ENCODE results near the gene NCKAP5.

The NCKAP5 gene

DNA sequence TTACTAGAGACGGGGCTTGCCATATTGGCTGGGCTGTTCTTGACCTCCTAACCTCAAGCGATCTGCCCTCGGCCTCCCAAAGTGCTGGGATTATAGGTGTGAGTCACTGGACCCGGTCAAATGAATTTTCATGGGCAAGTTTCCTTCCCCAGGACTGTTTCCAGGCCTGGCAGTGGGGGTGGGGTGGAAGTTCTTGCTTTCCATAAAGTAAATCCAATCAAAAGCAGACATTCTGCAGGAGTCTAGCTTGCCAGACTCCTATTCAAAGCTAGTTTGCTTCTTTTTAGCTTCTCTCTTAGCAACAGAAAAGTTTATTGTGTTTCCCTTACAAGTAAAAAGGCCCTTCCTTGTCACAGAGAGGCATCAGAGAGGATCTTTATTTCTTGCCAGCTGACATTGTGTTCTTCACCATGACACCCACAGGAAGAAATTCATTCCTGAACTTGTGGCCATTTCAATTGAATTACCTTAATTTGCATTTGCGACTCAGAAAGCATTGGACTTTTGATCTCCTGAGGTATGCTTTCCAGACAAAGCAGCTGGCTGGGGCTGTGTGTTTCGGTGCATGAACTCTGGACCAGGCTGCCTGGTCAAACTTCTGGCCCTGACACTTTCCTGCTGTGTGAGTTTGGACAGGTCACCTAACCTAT is 936.1 kb downstream of the NCKAP5 start:
- DNase-seq (ENCODE audit: low spot score): no peak

DNA sequence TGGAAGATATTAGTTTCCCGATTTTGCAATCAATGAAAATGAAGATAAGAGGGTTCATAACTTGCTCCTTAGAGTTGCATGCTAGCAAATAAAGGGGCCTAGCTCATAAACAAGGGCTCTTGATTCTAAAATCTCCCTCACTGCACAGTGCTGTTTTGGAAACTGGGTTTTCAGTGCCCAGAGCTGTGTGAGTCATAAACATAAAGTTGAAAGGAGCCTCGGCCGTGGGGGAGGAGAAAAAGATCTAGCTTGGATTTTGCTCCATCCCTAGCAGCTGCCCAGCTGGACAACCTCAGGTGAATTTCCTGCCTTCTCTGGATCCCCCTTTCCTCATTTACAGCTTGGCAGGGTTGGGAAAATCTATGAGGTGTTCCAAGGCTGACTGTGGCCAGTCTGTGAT is 940.7 kb downstream of the NCKAP5 start:
- DNase-seq (ENCODE audit: low spot score): peak; percentile 34

DNA sequence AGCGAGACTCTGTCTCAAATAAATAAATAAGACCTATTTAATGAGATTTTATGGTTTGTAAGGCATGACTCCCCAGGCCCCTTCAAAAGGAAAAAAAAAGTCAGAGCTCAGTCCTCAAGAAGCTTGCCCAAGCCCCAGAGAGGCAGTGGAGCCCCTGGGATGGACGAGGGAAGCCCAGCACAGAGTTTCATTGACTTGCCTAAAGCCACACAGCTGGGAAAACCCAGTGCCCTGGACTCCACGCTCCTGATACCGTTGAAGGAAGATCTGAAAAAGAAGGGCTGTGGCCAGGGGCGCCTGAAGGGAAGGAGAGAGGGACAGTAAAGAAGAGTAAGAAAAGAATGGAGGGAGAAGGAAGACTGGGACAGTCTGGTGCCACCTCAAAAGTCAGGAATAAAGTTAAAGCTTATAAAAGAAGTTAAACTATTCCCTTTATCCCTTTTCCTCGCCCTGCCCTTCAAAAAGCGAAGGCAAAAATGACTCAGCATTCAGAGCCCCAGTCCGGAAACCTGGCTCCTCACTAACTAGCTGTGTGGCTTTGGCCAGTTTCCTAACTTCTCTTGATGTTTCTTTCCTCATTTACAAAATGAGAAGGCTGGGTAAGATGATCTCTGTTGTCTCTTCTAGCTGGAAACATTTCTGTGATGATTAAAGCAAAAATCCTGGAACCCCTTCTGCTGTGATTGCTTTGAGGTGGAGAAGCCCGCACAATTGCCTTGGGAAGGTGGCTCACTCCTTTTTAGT is 945.0 kb downstream of the NCKAP5 start:
- DNase-seq (ENCODE audit: low spot score): peak; percentile 88

Measured in AG20443 (cell line).